OCI-LY3 (cell line): ENCODE results near the gene SLC7A1.

Source experiments
- H2AFZ ChIP-seq: fragments of 200-600, 300-600 bp; shearing (Covaris generic); 2 replicates; pipeline ENCODE4 v1.6.0; 2014; ENCODE audit warnings: antibody characterized with exemption, low read depth, low read length
- H3K27ac ChIP-seq: fragments of 200-600, 300-600 bp; sonication (generic); 2 replicates; pipeline ENCODE4 v1.5.1; 2014; ENCODE audit warnings: mild to moderate bottlenecking, low read length, moderate library complexity, mixed read lengths
- H3K27me3 ChIP-seq: fragments of 200-600, 300-600 bp; sonication (generic); 2 replicates; pipeline ENCODE4 v1.6.1; 2014; ENCODE audit warnings: low read depth, low read length, mixed read lengths
- H3K36me3 ChIP-seq: fragments of 200-600, 300-600 bp; sonication (generic); replicated peaks from 2 replicates; pipeline ENCODE3; 2014; ENCODE audit warnings: low read depth, low read length, mixed read lengths
- H3K4me1 ChIP-seq: fragments of 300-600, 200-600 bp; sonication (generic); 2 replicates; pipeline ENCODE4 v1.6.1; 2014; ENCODE audit warnings: low read length, mixed read lengths
- H3K4me2 ChIP-seq: fragments of 200-600, 300-600 bp; sonication (generic); 2 replicates; pipeline ENCODE4 v1.6.1; 2014; ENCODE audit warnings: low read length, mixed read lengths
- H3K4me3 ChIP-seq: fragments of 300-600, 200-600 bp; sonication (generic); 2 replicates; pipeline ENCODE4 v1.5.1; 2014; ENCODE audit warnings: antibody characterized with exemption, mild to moderate bottlenecking, low read length, moderate library complexity
- H3K79me2 ChIP-seq: fragments of 300-600, 200-600 bp; shearing (Covaris generic); 2 replicates; pipeline ENCODE4 v1.6.1; 2014; ENCODE audit warnings: mild to moderate bottlenecking, low read length, mixed read lengths
- H3K9ac ChIP-seq: fragments of 300-600, 200-600 bp; shearing (Covaris generic); 2 replicates; pipeline ENCODE4 v1.6.0; 2014; ENCODE audit warnings: mild to moderate bottlenecking, low read length, moderate library complexity
- H3K9me3 ChIP-seq: fragments of 200-600, 300-600 bp; shearing (Covaris generic); 2 replicates; pipeline ENCODE4 v1.6.1; 2014; ENCODE audit warnings: low read length, mixed read lengths; ENCODE audit not compliant: insufficient read depth
- H4K20me1 ChIP-seq: fragments of 200-600, 300-600 bp; sonication (generic); 2 replicates; pipeline ENCODE4 v1.6.1; 2016; ENCODE audit warnings: low read length, mixed read lengths; ENCODE audit not compliant: insufficient read depth
- EZH2phosphoT487 ChIP-seq: fragments of 200-600 bp; shearing (Covaris generic); IDR thresholded peaks from 2 replicates; pipeline ENCODE4 v1.6.1; 2018; ENCODE audit warnings: antibody characterized with exemption, mixed run types, low read depth
- TF ChIP-seq, protein P1 (sequence below): fragments of 200-600, 300-600 bp; sonication (generic); IDR thresholded peaks from 2 replicates; pipeline ENCODE4 v1.5.1; 2014; ENCODE audit warnings: antibody characterized with exemption, low read length, low read depth

SLC7A1 gene

DNA sequence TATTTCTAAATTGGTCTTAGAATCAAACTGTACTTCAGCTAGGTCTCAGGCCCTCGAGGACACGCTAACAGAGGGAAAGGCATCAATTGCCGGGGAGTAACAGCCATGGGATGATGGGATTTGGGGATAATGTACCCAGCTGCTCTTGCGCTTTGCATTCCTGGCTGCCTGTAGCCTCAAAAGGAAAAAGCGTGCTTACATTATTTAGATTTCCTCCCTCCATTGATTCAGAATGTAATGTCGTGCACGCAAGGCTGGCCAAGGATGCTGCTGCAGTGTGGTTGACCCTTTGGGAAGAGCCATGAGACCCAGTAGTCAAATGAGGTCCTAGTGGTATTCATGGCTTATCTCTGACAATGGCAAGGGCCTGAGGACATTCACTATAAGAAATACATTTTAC, 95.1 kb downstream of the SLC7A1 start:
- H3K4me3 ChIP-seq, result no peak overlapping the region
- H3K79me2 ChIP-seq, result no peaks in the 10 kb centered on the region
- H4K20me1 ChIP-seq, result no peaks in the 10 kb centered on the region
- no peaks in the 10 kb centered on the region for H3K27me3 ChIP-seq
- H3K9me3 ChIP-seq, result no peaks in the 10 kb centered on the region
- no peak overlapping the region for H3K9ac ChIP-seq
- H3K4me2 ChIP-seq, result no peak overlapping the region
- H3K36me3 ChIP-seq, result no peaks in the 10 kb centered on the region
- H3K4me1 ChIP-seq, result peaks cover 18% of the 10 kb centered on the region
- no peak overlapping the region for H3K27ac ChIP-seq
- H2AFZ ChIP-seq, result no peak overlapping the region
- TF ChIP-seq EZH2phosphoT487, result no peak

DNA sequence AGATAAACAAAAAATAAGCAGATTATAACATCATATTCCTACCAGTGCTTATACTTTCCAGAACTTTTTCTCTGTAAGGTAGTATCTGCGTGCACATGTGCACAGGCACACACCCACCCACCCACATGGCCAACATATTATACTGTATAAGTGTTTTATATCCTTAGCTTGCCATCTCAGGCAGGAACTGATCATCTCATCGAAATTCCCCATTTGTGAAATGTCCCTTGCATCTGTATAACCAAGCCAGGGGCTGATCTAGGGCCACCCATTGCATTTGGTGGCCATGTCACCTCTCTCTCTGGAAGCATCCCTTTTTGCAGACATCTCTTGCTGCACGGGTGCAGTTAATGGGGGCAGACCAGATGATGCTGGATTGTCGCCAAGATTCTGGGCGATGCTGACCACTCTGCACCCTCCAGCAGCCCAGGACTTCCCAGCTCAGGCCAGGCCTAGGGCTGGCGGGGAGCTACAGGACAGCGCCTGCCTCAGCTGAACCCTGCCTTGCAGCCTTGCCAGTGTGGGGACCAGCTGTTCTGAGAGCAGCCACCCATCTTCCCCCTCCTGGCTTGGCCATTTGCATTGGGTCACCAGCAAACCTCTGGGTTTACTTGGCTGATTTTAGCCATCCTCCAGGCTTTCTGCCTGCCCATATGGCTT, 95.9 kb downstream of the SLC7A1 start:
- Histone ChIP-seq H3K4me3 (no peak overlapping the region), H3K4me2 (no peak overlapping the region), H3K27me3 (no peaks in the 10 kb centered on the region), H2AFZ (no peak overlapping the region), H3K79me2 (no peaks in the 10 kb centered on the region), H3K9ac (no peak overlapping the region), H4K20me1 (no peaks in the 10 kb centered on the region), H3K36me3 (no peaks in the 10 kb centered on the region), H3K4me1 (peaks cover 25% of the 10 kb centered on the region), H3K9me3 (no peaks in the 10 kb centered on the region), H3K27ac (no peak overlapping the region)
- TF ChIP-seq, protein P1, sequence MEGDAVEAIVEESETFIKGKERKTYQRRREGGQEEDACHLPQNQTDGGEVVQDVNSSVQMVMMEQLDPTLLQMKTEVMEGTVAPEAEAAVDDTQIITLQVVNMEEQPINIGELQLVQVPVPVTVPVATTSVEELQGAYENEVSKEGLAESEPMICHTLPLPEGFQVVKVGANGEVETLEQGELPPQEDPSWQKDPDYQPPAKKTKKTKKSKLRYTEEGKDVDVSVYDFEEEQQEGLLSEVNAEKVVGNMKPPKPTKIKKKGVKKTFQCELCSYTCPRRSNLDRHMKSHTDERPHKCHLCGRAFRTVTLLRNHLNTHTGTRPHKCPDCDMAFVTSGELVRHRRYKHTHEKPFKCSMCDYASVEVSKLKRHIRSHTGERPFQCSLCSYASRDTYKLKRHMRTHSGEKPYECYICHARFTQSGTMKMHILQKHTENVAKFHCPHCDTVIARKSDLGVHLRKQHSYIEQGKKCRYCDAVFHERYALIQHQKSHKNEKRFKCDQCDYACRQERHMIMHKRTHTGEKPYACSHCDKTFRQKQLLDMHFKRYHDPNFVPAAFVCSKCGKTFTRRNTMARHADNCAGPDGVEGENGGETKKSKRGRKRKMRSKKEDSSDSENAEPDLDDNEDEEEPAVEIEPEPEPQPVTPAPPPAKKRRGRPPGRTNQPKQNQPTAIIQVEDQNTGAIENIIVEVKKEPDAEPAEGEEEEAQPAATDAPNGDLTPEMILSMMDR, result no peak
- TF ChIP-seq EZH2phosphoT487, result no peak

DNA sequence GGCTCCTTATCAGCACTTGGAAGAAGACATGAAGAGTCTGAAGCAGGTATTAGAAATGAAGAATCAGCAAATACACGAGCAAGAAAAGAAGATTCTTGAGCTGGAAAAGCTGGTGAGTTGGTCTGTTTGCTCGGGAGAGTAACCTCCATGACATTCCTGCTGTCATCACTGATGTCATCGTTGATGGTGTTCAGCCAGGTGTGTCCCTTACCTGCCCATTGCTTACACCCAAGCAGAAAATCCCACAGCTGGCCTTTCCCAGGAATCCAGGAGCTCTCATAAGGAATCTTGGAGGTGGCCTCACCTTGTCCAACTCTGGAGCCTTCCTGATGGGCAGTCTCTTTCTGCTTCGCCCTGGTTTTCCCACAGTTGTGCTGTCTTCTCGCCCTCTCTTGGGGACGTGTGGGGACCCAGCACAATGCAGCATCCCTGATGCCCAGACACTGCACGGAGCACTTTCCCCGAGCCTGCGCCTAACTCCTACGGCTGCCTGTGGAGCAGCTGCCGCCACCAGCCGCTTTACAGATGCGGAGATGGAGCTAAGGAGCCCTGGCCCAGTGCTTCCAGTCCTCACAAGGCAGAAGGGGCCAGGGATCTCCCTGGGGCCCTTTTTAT, 97.0 kb downstream of the SLC7A1 start:
- Histone ChIP-seq H2AFZ (no peak overlapping the region), H3K4me1 (peaks cover 36% of the 10 kb centered on the region), H3K27ac (no peak overlapping the region), H3K9me3 (no peaks in the 10 kb centered on the region), H4K20me1 (no peaks in the 10 kb centered on the region), H3K79me2 (no peaks in the 10 kb centered on the region), H3K36me3 (no peaks in the 10 kb centered on the region), H3K27me3 (no peaks in the 10 kb centered on the region), H3K9ac (no peak overlapping the region), H3K4me3 (no peak overlapping the region), H3K4me2 (no peak overlapping the region)
- TF ChIP-seq EZH2phosphoT487, result no peak
- TF ChIP-seq, protein P1, result no peak

DNA sequence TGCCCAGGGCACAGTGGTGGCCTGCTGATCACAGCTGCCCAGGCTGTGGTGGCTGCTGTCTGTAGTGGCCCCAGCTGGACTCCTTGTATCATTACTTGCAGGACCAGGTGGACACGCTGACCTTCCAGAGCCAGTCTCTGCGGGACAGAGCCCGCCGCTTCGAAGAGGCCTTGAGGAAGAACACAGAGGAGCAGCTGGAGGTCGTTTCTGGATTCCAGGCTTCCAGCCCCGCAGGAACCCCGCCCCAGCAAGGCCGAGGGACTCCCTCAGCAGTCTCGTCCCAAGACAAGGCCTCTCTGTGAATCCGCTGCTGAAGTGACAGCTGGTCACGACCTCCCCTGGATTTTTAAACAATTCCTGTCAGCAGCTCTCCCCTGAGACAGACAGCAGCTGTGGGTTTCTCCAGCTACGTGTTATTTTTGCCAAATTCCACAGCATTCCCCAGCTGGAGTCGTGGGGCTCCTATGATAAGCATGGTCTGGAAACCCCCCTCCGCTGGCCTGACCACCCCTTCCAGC, 98.3 kb downstream of the SLC7A1 start:
- H3K4me2 ChIP-seq, result peak overlapping the region; percentile 93; the same call in 1 of the 2 replicates
- H3K79me2 ChIP-seq, result no peaks in the 10 kb centered on the region
- no peak overlapping the region for H3K9ac ChIP-seq
- H3K36me3 ChIP-seq, result no peaks in the 10 kb centered on the region
- H3K9me3 ChIP-seq, result no peaks in the 10 kb centered on the region
- TF ChIP-seq EZH2phosphoT487, result no peak
- TF ChIP-seq, protein P1, result no peak
- no peak overlapping the region for H3K4me3 ChIP-seq
- H3K4me1 ChIP-seq, result peaks cover 49% of the 10 kb centered on the region
- H3K27ac ChIP-seq, result no peak overlapping the region
- no peaks in the 10 kb centered on the region for H4K20me1 ChIP-seq
- H3K27me3 ChIP-seq, result 0 out of 2 replicates have a peak, but pooled peaks cover 3% of the 10 kb centered on the region
- no peak overlapping the region for H2AFZ ChIP-seq
